ENCODE data around the gene OVOL3.
"Not testable (repeated sequence)": the region's sequence is repeated elsewhere in the genome, so short reads cannot be mapped to it uniquely, and the experiment has no call there.

OVOL3 gene

GRCh38 chr19:36110487-36111199 is at the start of gene OVOL3:
TSS of gene OVOL3 (plus strand) at chr19:36111143. CDS start at chr19:36111203, 60 bp downstream.
- H3K27ac ChIP-seq, result no peak within 1 kb of the TSS
- H3K4me3 ChIP-seq, result no peak within 1 kb of the TSS

- H3K27ac ChIP-seq, result no peak overlapping the region
- H3K4me3 ChIP-seq, result no peak overlapping the region
Observed at GRCh38 chr19:36061367-36061766, 49.6 kb upstream of the OVOL3 start.

- H3K27ac ChIP-seq, result no peak overlapping the region
Observed at GRCh38 chr19:36064826-36065225, 46.1 kb upstream of the OVOL3 start.

GRCh38 chr19:36067681-36068080 is 43.3 kb upstream of the OVOL3 start:
- no peak overlapping the region for H3K4me3 ChIP-seq
- H3K27ac ChIP-seq, result no peak overlapping the region

More at GRCh38 chr19:36064826-36065225, 46.1 kb upstream of the OVOL3 start:
- H3K4me3 ChIP-seq, result no peak overlapping the region

- not testable (repeated sequence) for H3K27ac ChIP-seq, H3K4me3 ChIP-seq
Observed at GRCh38 chr19:36068810-36069499, 42.0 kb upstream of the OVOL3 start.

- Histone ChIP-seq H3K27ac (no peak overlapping the region), H3K4me3 (no peak overlapping the region)
Observed at GRCh38 chr19:36072081-36072480, 38.9 kb upstream of the OVOL3 start.

GRCh38 chr19:36073121-36073876 is 37.6 kb upstream of the OVOL3 start:
- Histone ChIP-seq H3K27ac (no peak overlapping the region), H3K4me3 (no peak overlapping the region)

GRCh38 chr19:36079389-36079945 is 31.5 kb upstream of the OVOL3 start:
- H3K4me3 ChIP-seq, result no peak overlapping the region
- no peak overlapping the region for H3K27ac ChIP-seq

- H3K27ac ChIP-seq, result no peak overlapping the region
- no peak overlapping the region for H3K4me3 ChIP-seq
Observed at GRCh38 chr19:36081385-36081784, 29.6 kb upstream of the OVOL3 start.

- Histone ChIP-seq H3K27ac (no peak overlapping the region), H3K4me3 (no peak overlapping the region)
Observed at GRCh38 chr19:36081894-36082293, 29.0 kb upstream of the OVOL3 start.

GRCh38 chr19:36082916-36083315 is 28.0 kb upstream of the OVOL3 start:
- Histone ChIP-seq H3K4me3 (no peak overlapping the region), H3K27ac (no peak overlapping the region)

- no peak overlapping the region for H3K27ac ChIP-seq
- H3K4me3 ChIP-seq, result no peak overlapping the region
Observed at GRCh38 chr19:36084231-36085009, 26.5 kb upstream of the OVOL3 start.

- H3K27ac ChIP-seq, result no peak overlapping the region
- no peak overlapping the region for H3K4me3 ChIP-seq
Observed at GRCh38 chr19:36086326-36086725, 24.6 kb upstream of the OVOL3 start.

- H3K27ac ChIP-seq, result no peak overlapping the region
- H3K4me3 ChIP-seq, result no peak overlapping the region
Observed at GRCh38 chr19:36089847-36090246, 21.1 kb upstream of the OVOL3 start.

GRCh38 chr19:36090910-36091695 is 19.8 kb upstream of the OVOL3 start:
- Histone ChIP-seq H3K4me3 (no peak overlapping the region), H3K27ac (peak overlapping the region in 2 of 21 experiments; percentile 11 to 31)

GRCh38 chr19:36092566-36092965 is 18.4 kb upstream of the OVOL3 start:
- H3K27ac ChIP-seq, result peak overlapping the region in 1 of 21 experiments; percentile 53
- no peak overlapping the region for H3K4me3 ChIP-seq

- Histone ChIP-seq H3K27ac (peak overlapping the region in 5 of 21 experiments; percentile 23 to 57 (median 46)), H3K4me3 (no peak overlapping the region)
Observed at GRCh38 chr19:36093146-36093662, 17.7 kb upstream of the OVOL3 start.

GRCh38 chr19:36093687-36094086 is 17.3 kb upstream of the OVOL3 start:
- Histone ChIP-seq H3K27ac (peak overlapping the region in 5 of 21 experiments; percentile 23 to 57 (median 46)), H3K4me3 (no peak overlapping the region)
